HepG2 (cell line): Measurements from ENCODE around the gene MED13L.

ENCODE experiments used
- CHD2 ChIP-seq: IDR thresholded peaks from 2 replicates; pipeline ENCODE4 v1.6.1; 2011; ENCODE audit warnings: low read depth, low read length, improper control_type of control experiment
- MXD4 ChIP-seq: IDR thresholded peaks from 2 replicates; pipeline ENCODE4 v1.6.1; 2016; ENCODE audit warnings: mild to moderate bottlenecking, missing biosample characterization, missing genetic modification reagents
- NFIC ChIP-seq: IDR thresholded peaks from 2 replicates; pipeline ENCODE4 v1.6.1; 2012; ENCODE audit warnings: mild to moderate bottlenecking, low read length, inconsistent platforms
- POLR2A ChIP-seq, 2 experiments: IDR thresholded peaks; 2 replicates each; pipeline ENCODE4 v1.6.1; 2011; ENCODE audit warnings: low read depth in 2 of 2, low read length in 2 of 2, mild to moderate bottlenecking in 1 of 2, moderate library complexity in 1 of 2; ENCODE audit not compliant: insufficient read depth in 1 of 2
- POLR2AphosphoS2 ChIP-seq: IDR thresholded peaks from 2 replicates; pipeline ENCODE4 v1.6.1; 2011; ENCODE audit warnings: low read depth, low read length, improper control_type of control experiment
- SMARCC2 ChIP-seq: fragments of 450-650 bp; IDR thresholded peaks from 2 replicates; pipeline ENCODE4 v1.6.1; 2017; ENCODE audit warnings: antibody characterized with exemption, mild to moderate bottlenecking
- ZNF549 ChIP-seq: sonication (generic); formaldehyde crosslinking; IDR thresholded peaks from 2 replicates; pipeline ENCODE4 v1.5.0; 2020; ENCODE audit warnings: missing genetic modification reagents
- ZNF761 ChIP-seq: sonication (generic); formaldehyde crosslinking; conservative IDR thresholded peaks from 2 replicates; pipeline ENCODE4 v1.4.0; 2020; ENCODE audit warnings: mild to moderate bottlenecking, missing genetic modification reagents
- TF ChIP-seq, protein P1 (sequence below): sonication (generic); formaldehyde crosslinking; IDR thresholded peaks from 2 replicates; pipeline ENCODE4 v1.5.0; 2020; ENCODE audit warnings: mild to moderate bottlenecking, missing genetic modification reagents, moderate library complexity
- TF ChIP-seq, protein P2 (sequence below): sonication (generic); formaldehyde crosslinking; IDR thresholded peaks from 2 replicates; pipeline ENCODE4 v1.4.0; 2020; ENCODE audit warnings: low read depth, mild to moderate bottlenecking, missing genetic modification reagents

DNA sequence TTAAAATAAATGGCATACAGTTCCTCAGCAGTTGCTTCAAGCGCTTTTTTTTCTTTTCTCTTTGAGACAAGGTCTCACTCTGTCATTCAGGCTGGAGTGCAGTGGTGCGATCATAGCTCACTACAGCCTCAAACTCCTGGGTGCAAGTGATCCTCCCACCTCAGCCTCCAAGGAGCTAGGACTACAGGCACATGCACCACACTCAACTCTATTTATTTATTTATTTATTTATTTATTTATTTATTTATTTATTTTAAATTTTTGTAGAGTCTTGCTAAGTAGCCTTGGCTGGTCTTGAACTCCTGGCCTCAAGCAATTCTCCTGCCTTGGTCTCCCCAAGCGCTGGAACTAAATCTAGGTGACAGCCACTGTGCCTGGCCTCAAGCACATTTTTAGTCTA is 132.0 kb downstream of the MED13L start:
- no peak for TF ChIP-seq POLR2AphosphoS2
- no peak for TF ChIP-seq NFIC
- TF ChIP-seq, protein P1, sequence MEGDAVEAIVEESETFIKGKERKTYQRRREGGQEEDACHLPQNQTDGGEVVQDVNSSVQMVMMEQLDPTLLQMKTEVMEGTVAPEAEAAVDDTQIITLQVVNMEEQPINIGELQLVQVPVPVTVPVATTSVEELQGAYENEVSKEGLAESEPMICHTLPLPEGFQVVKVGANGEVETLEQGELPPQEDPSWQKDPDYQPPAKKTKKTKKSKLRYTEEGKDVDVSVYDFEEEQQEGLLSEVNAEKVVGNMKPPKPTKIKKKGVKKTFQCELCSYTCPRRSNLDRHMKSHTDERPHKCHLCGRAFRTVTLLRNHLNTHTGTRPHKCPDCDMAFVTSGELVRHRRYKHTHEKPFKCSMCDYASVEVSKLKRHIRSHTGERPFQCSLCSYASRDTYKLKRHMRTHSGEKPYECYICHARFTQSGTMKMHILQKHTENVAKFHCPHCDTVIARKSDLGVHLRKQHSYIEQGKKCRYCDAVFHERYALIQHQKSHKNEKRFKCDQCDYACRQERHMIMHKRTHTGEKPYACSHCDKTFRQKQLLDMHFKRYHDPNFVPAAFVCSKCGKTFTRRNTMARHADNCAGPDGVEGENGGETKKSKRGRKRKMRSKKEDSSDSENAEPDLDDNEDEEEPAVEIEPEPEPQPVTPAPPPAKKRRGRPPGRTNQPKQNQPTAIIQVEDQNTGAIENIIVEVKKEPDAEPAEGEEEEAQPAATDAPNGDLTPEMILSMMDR (CRISPR knock-in tag): no peak
- TF ChIP-seq ZNF549: no peak
- no peak for TF ChIP-seq ZNF761 (CRISPR knock-in tag)
- no peak for TF ChIP-seq CHD2
- TF ChIP-seq SMARCC2: no peak
- TF ChIP-seq POLR2A (IDR thresholded peaks at IDR 0.05; ENCODE audit: insufficient read depth in 1 of 2, low read depth in 2 of 2, low read length in 2 of 2): no peak
- TF ChIP-seq, protein P2, sequence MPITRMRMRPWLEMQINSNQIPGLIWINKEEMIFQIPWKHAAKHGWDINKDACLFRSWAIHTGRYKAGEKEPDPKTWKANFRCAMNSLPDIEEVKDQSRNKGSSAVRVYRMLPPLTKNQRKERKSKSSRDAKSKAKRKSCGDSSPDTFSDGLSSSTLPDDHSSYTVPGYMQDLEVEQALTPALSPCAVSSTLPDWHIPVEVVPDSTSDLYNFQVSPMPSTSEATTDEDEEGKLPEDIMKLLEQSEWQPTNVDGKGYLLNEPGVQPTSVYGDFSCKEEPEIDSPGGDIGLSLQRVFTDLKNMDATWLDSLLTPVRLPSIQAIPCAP: no peak
- TF ChIP-seq MXD4 (CRISPR knock-in tag): no peak
